ENCODE data around the gene OR2B3. TPM values are rescaled to one million over a fixed set of nuclear protein-coding genes. Genes with fewer than 3 reads are reported as not detected.

OR2B3 gene
- total RNA-seq, 1 donor from 2014 or later = not detected

- no peaks in the 10 kb centered on the region for H3K4me1 Mint-ChIP-seq
- H3K27ac Mint-ChIP-seq = no peak within 1 kb of the TSS
- peaks cover 4% of the 10 kb centered on the region for H3K9me3 Mint-ChIP-seq
- TF ChIP-seq, protein P1, sequence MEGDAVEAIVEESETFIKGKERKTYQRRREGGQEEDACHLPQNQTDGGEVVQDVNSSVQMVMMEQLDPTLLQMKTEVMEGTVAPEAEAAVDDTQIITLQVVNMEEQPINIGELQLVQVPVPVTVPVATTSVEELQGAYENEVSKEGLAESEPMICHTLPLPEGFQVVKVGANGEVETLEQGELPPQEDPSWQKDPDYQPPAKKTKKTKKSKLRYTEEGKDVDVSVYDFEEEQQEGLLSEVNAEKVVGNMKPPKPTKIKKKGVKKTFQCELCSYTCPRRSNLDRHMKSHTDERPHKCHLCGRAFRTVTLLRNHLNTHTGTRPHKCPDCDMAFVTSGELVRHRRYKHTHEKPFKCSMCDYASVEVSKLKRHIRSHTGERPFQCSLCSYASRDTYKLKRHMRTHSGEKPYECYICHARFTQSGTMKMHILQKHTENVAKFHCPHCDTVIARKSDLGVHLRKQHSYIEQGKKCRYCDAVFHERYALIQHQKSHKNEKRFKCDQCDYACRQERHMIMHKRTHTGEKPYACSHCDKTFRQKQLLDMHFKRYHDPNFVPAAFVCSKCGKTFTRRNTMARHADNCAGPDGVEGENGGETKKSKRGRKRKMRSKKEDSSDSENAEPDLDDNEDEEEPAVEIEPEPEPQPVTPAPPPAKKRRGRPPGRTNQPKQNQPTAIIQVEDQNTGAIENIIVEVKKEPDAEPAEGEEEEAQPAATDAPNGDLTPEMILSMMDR (IDR thresholded peaks at IDR 0.05; ENCODE audit: unreplicated experiment) = no peak
- peaks cover 42% of the 10 kb centered on the region for H3K27me3 Mint-ChIP-seq (ENCODE audit: low read depth)
- H3K36me3 Mint-ChIP-seq = no peaks in the 10 kb centered on the region
- H3K4me3 Mint-ChIP-seq = no peak within 1 kb of the TSS
- no peak for DNase-seq (ENCODE audit: low spot score in 2 of 2, unreplicated experiment in 2 of 2)
These were observed 20.6 kb upstream of the OR2B3 start, which contains the start of gene OR2J3 for GRCh38 chr6:29107758-29108157. Gene OR2J3, plus strand, starts transcription at chr6:29108058. Its CDS starts 3,833 bp downstream, at chr6:29111891.

DNA sequence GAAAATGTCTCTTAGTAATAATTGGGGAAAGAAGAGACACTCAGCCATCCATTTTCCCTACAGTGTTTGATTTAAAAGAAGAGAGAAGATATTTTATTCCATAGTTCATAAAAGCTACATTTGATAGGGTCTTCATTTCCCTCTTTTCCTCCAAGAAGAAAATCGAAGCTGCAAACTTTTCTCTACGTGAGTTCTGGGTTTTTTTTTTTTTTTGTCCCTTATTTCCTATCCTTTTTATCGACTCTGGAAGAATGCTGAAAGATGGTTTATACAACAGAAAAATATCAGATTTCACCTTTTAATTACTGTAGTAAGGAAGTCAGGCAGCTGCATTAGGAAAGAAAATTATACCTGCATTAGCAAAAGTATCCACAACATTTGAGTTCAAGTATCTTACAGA, 12.1 kb upstream of the OR2B3 start, which contains the start of gene OR2J1:
Gene OR2J1 (plus strand): TSS at position 301 of the 400 bp plus-strand sequence. CDS start 1,453 bp downstream, outside the sequence.
- H3K4me1 Mint-ChIP-seq = no peaks in the 10 kb centered on the region
- DNase-seq (ENCODE audit: low spot score in 2 of 2, unreplicated experiment in 2 of 2) = no peak
- TF ChIP-seq, protein P1 (IDR thresholded peaks at IDR 0.05; ENCODE audit: unreplicated experiment) = no peak
- no peak within 1 kb of the TSS for H3K27ac Mint-ChIP-seq
- no peaks in the 10 kb centered on the region for H3K36me3 Mint-ChIP-seq
- peaks cover 4% of the 10 kb centered on the region for H3K9me3 Mint-ChIP-seq
- H3K27me3 Mint-ChIP-seq (ENCODE audit: low read depth) = peaks cover 49% of the 10 kb centered on the region
- no peak within 1 kb of the TSS for H3K4me3 Mint-ChIP-seq

GRCh38 chr6:29097803-29098202, 10.7 kb upstream of the OR2B3 start:
- Mint-ChIP-seq H3K36me3 (no peaks in the 10 kb centered on the region), H3K9me3 (no peaks in the 10 kb centered on the region), H3K27ac (no peak overlapping the region), H3K4me3 (no peak overlapping the region), H3K4me1 (no peaks in the 10 kb centered on the region), H3K27me3 (ENCODE audit: low read depth) (peaks cover 44% of the 10 kb centered on the region)
- no peak for DNase-seq (ENCODE audit: low spot score in 2 of 2, unreplicated experiment in 2 of 2)
- TF ChIP-seq, protein P1 (IDR thresholded peaks at IDR 0.05; ENCODE audit: unreplicated experiment) = no peak

DNA sequence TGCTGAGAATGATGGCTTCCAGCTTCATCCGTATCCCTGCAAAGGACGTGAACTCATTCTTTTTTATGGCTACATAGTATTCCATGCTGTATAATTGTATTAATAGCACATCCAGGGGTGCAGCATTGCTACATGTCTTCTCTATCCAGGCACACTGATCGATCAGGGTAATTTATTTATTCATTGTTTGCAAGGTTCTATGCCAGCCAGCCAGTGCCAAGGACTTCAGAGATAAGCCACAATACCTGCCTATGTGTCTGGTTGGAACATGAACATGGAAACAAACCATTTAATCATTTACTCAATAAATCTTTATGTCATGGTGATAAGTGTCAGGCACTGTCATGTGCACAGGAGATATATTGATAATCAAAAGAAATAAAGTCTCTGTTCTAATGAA, 5.8 kb upstream of the OR2B3 start:
- Mint-ChIP-seq H3K4me1 (no peaks in the 10 kb centered on the region), H3K27me3 (ENCODE audit: low read depth) (peaks cover 22% of the 10 kb centered on the region), H3K4me3 (no peak overlapping the region), H3K9me3 (no peaks in the 10 kb centered on the region), H3K36me3 (no peaks in the 10 kb centered on the region), H3K27ac (no peak overlapping the region)
- TF ChIP-seq, protein P1 (IDR thresholded peaks at IDR 0.05; ENCODE audit: unreplicated experiment) = no peak
- DNase-seq (ENCODE audit: low spot score in 2 of 2, unreplicated experiment in 2 of 2) = no peak

DNA sequence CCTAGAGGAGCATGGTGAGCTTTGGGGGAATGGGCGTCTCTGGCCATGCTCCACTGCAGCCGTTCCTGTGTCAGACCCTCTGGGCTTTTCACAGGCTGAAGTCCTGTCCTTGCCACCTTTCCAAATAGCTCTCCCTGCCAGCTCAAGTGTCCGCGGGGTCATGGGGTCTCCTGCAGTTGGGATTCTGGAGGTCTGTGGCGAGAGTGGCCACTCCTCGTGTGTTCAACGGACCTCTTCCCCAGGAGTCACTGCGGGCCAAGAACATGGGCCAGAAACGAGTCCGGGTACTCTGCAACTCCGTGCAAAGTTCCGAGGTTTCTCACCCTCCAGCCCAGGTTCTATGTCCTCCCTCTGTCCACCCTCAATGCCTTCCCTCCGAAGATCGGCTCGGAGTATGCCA, 4.7 kb downstream of the OR2B3 start:
- no peak for DNase-seq (ENCODE audit: low spot score in 2 of 2, unreplicated experiment in 2 of 2)
- Mint-ChIP-seq H3K27me3 (ENCODE audit: low read depth) (peaks cover 35% of the 10 kb centered on the region), H3K27ac (no peak overlapping the region), H3K36me3 (no peaks in the 10 kb centered on the region), H3K4me1 (no peaks in the 10 kb centered on the region), H3K4me3 (no peak overlapping the region), H3K9me3 (no peaks in the 10 kb centered on the region)
- TF ChIP-seq, protein P1 (IDR thresholded peaks at IDR 0.05; ENCODE audit: unreplicated experiment) = no peak

DNA sequence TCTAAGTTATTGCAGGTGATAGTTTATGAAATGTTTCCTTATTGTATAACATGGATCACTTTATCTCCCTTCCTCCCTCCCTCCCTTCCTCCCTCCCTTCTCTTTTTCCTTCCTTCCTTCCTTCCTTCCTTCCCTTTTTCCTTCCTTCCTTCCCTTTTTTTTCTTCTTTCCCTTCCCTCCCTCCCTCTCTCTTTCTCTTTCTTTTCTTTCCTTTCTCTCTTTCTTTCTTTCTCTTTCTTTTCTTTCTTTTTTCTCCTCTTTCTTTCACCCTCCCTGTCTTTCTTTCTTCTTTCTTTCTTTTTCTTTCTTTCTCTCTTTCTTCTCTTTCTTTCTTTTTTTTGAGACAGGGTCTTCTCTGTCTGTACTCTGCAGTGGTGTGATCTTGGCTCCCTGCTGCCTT, 5.8 kb downstream of the OR2B3 start:
- Mint-ChIP-seq H3K36me3 (no peaks in the 10 kb centered on the region), H3K27ac (no peak overlapping the region), H3K4me3 (no peak overlapping the region), H3K4me1 (no peaks in the 10 kb centered on the region), H3K27me3 (ENCODE audit: low read depth) (peaks cover 35% of the 10 kb centered on the region), H3K9me3 (no peaks in the 10 kb centered on the region)
- no peak for DNase-seq (ENCODE audit: low spot score in 2 of 2, unreplicated experiment in 2 of 2)
- TF ChIP-seq, protein P1 (IDR thresholded peaks at IDR 0.05; ENCODE audit: unreplicated experiment) = no peak
